Inflammatory macrophage (primary cell): Measurements from ENCODE around the gene PNN.
"Not testable (repeated sequence)": the region's sequence is repeated elsewhere in the genome, so short reads cannot be mapped to it uniquely, and the experiment has no call there.

Experiments used
- DNase-seq, 2 donors: peaks; one replicate each; pipeline ENCODE4 v3.0.0-alpha.2; 2020 to 2022
- total RNA-seq, 18 experiments: gene quantifications; one replicate each; lab custom pipeline; 2026; ENCODE audit warnings: mixed read lengths in 6 of 18, inconsistent platforms in 2 of 18; lab: John Stamatoyannopoulos, UW

PNN gene
- total RNA-seq, result 11.4 to 71.7 (median 54.9) reads per million in 18 experiments

- DNase-seq, result peak; percentile 99
Observed at GRCh38 chr14:39174560-39175444, at the start of gene PNN. Gene PNN (plus strand): TSS chr14:39175254. CDS start chr14:39175280, 26 bp downstream.

- DNase-seq, result not testable (repeated sequence)
Observed at GRCh38 chr14:39137835-39138234, 37.2 kb upstream of the PNN start.

GRCh38 chr14:39138440-39138839, 36.6 kb upstream of the PNN start:
- no peak for DNase-seq

- DNase-seq, result no peak
Observed at GRCh38 chr14:39140170-39140569, 34.9 kb upstream of the PNN start.

- DNase-seq, result not testable (repeated sequence)
Observed at GRCh38 chr14:39141623-39142022, 33.4 kb upstream of the PNN start.

GRCh38 chr14:39143226-39143625, 31.8 kb upstream of the PNN start:
- DNase-seq, result not testable (repeated sequence)

GRCh38 chr14:39145266-39145966, 29.6 kb upstream of the PNN start:
- DNase-seq, result no peak

GRCh38 chr14:39154594-39155189, 20.4 kb upstream of the PNN start:
- DNase-seq, result no peak

- no peak for DNase-seq
Observed at GRCh38 chr14:39157491-39157890, 17.6 kb upstream of the PNN start.

GRCh38 chr14:39158222-39158858, 16.7 kb upstream of the PNN start:
- no peak for DNase-seq

GRCh38 chr14:39160494-39160893, 14.6 kb upstream of the PNN start:
- no peak for DNase-seq

GRCh38 chr14:39167797-39168320, 7.2 kb upstream of the PNN start:
- DNase-seq, result not testable (repeated sequence)

- no peak for DNase-seq
Observed at GRCh38 chr14:39168591-39168990, 6.5 kb upstream of the PNN start.

- DNase-seq, result peak in 1 of 2 donors; percentile 9
Observed at GRCh38 chr14:39169541-39169900, 5.5 kb upstream of the PNN start.

- DNase-seq, result no peak
Observed at GRCh38 chr14:39173198-39173597, 1.9 kb upstream of the PNN start.

- peak; percentile 23 to 29 for DNase-seq
Observed at GRCh38 chr14:39175445-39176262, 600 bp downstream of the PNN start.

- no peak for DNase-seq
Observed at GRCh38 chr14:39176263-39177167, 1.5 kb downstream of the PNN start.

GRCh38 chr14:39177168-39177545, 2.1 kb downstream of the PNN start:
- no peak for DNase-seq

GRCh38 chr14:39179042-39179441, 4.0 kb downstream of the PNN start:
- no peak for DNase-seq

- no peak for DNase-seq
Observed at GRCh38 chr14:39180553-39180952, 5.5 kb downstream of the PNN start.
